ENCODE measurements around the gene GRHL1. TPM values are rescaled to one million over a fixed set of nuclear protein-coding genes. Genes with fewer than 3 reads are reported as not detected.

Gene GRHL1
- total and polyA plus RNA-seq, 2 experiments from 2014 or later: 2.9 to 4.2 TPM

DNA sequence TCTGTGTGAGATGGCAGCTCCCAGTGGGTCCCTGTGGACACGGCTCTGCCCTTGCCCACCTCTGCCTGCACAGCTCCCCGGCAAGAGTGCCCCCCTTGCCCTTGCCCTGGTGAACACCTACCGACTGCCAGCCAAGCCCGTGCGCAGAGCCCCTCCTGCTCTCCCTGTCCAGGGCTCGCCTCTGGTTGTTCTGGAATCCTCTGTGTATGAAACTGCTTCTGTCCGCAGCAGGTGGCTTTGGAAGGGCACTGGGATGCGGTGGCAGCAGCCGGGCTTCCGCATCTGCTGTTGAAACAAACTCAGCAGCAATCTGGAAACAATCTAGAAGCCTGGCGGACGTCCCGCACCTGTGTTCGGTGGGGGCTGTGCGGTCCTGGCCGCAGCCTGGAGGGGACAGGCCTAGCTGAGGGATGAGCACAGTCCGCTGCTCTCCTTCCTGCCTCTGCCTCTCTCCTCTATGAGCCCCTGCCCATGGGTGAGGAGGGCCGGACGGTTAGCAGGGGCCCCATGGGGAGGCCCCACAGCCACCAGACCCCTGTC lies 57.8 kb downstream of the GRHL1 start:
- Mint-ChIP-seq H3K9me3 (peaks cover 6% of the 10 kb centered on the region; the same call in 1 of the 3 replicates), H3K36me3 (ENCODE audit: low read depth) (no peaks in the 10 kb centered on the region), H3K4me1 (peaks cover 3% of the 10 kb centered on the region; the same call in 1 of the 3 replicates), H3K4me3 (no peak overlapping the region), H3K27ac (no peak overlapping the region), H3K27me3 (ENCODE audit: insufficient read depth, low read depth, poor library complexity) (peaks cover 12% of the 10 kb centered on the region)
- no peak overlapping the region for H3K4me2 ChIP-seq
- no peak for ATAC-seq
- no peaks in the 10 kb centered on the region for H3K79me2 ChIP-seq (replicated peaks; ENCODE audit: insufficient read depth)
- H3K36me3 ChIP-seq (ENCODE audit: insufficient read depth): no peaks in the 10 kb centered on the region
- no peaks in the 10 kb centered on the region for H3F3A ChIP-seq (replicated peaks; ENCODE audit: low read depth)
- no peak overlapping the region for H2AFZ ChIP-seq
- no peak overlapping the region for H3K27ac ChIP-seq (ENCODE audit: low read depth)
- no peaks in the 10 kb centered on the region for H3K9me2 ChIP-seq (ENCODE audit: insufficient read depth)
- no peaks in the 10 kb centered on the region for H4K20me1 ChIP-seq (replicated peaks; ENCODE audit: insufficient read depth)
- no peaks in the 10 kb centered on the region for H3K4me1 ChIP-seq (ENCODE audit: insufficient read depth)
- no peak overlapping the region for H3K4me3 ChIP-seq
- DNase-seq (ENCODE audit: low spot score): no peak
- no peaks in the 10 kb centered on the region for H3K27me3 ChIP-seq (ENCODE audit: insufficient read depth)
- TF ChIP-seq, protein P1, sequence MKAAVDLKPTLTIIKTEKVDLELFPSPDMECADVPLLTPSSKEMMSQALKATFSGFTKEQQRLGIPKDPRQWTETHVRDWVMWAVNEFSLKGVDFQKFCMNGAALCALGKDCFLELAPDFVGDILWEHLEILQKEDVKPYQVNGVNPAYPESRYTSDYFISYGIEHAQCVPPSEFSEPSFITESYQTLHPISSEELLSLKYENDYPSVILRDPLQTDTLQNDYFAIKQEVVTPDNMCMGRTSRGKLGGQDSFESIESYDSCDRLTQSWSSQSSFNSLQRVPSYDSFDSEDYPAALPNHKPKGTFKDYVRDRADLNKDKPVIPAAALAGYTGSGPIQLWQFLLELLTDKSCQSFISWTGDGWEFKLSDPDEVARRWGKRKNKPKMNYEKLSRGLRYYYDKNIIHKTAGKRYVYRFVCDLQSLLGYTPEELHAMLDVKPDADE (IDR thresholded peaks at IDR 0.05): no peak
- TF ChIP-seq ZNF331 (CRISPR knock-in tag; IDR thresholded peaks at IDR 0.05; ENCODE audit: low read depth): no peak
- TF ChIP-seq ZNF114 (CRISPR knock-in tag; IDR thresholded peaks at IDR 0.05): no peak
- TF ChIP-seq, protein P2, sequence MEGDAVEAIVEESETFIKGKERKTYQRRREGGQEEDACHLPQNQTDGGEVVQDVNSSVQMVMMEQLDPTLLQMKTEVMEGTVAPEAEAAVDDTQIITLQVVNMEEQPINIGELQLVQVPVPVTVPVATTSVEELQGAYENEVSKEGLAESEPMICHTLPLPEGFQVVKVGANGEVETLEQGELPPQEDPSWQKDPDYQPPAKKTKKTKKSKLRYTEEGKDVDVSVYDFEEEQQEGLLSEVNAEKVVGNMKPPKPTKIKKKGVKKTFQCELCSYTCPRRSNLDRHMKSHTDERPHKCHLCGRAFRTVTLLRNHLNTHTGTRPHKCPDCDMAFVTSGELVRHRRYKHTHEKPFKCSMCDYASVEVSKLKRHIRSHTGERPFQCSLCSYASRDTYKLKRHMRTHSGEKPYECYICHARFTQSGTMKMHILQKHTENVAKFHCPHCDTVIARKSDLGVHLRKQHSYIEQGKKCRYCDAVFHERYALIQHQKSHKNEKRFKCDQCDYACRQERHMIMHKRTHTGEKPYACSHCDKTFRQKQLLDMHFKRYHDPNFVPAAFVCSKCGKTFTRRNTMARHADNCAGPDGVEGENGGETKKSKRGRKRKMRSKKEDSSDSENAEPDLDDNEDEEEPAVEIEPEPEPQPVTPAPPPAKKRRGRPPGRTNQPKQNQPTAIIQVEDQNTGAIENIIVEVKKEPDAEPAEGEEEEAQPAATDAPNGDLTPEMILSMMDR (conservative IDR thresholded peaks at IDR 0.05; ENCODE audit: low read depth in 2 of 2): no peak
- TF ChIP-seq JUNB (IDR thresholded peaks at IDR 0.05; ENCODE audit: unreplicated experiment): no peak
- no peak for TF ChIP-seq STAT1 (IDR thresholded peaks at IDR 0.05; ENCODE audit: unreplicated experiment)
- no peak for TF ChIP-seq POLR2AphosphoS5 (IDR thresholded peaks at IDR 0.05; ENCODE audit: low read depth)
- no peak for TF ChIP-seq NANOG (IDR thresholded peaks at IDR 0.05; ENCODE audit: borderline replicate concordance)
- no peak for TF ChIP-seq EZH2phosphoT487 (IDR thresholded peaks at IDR 0.05; ENCODE audit: unreplicated experiment)
- TF ChIP-seq, protein P3, sequence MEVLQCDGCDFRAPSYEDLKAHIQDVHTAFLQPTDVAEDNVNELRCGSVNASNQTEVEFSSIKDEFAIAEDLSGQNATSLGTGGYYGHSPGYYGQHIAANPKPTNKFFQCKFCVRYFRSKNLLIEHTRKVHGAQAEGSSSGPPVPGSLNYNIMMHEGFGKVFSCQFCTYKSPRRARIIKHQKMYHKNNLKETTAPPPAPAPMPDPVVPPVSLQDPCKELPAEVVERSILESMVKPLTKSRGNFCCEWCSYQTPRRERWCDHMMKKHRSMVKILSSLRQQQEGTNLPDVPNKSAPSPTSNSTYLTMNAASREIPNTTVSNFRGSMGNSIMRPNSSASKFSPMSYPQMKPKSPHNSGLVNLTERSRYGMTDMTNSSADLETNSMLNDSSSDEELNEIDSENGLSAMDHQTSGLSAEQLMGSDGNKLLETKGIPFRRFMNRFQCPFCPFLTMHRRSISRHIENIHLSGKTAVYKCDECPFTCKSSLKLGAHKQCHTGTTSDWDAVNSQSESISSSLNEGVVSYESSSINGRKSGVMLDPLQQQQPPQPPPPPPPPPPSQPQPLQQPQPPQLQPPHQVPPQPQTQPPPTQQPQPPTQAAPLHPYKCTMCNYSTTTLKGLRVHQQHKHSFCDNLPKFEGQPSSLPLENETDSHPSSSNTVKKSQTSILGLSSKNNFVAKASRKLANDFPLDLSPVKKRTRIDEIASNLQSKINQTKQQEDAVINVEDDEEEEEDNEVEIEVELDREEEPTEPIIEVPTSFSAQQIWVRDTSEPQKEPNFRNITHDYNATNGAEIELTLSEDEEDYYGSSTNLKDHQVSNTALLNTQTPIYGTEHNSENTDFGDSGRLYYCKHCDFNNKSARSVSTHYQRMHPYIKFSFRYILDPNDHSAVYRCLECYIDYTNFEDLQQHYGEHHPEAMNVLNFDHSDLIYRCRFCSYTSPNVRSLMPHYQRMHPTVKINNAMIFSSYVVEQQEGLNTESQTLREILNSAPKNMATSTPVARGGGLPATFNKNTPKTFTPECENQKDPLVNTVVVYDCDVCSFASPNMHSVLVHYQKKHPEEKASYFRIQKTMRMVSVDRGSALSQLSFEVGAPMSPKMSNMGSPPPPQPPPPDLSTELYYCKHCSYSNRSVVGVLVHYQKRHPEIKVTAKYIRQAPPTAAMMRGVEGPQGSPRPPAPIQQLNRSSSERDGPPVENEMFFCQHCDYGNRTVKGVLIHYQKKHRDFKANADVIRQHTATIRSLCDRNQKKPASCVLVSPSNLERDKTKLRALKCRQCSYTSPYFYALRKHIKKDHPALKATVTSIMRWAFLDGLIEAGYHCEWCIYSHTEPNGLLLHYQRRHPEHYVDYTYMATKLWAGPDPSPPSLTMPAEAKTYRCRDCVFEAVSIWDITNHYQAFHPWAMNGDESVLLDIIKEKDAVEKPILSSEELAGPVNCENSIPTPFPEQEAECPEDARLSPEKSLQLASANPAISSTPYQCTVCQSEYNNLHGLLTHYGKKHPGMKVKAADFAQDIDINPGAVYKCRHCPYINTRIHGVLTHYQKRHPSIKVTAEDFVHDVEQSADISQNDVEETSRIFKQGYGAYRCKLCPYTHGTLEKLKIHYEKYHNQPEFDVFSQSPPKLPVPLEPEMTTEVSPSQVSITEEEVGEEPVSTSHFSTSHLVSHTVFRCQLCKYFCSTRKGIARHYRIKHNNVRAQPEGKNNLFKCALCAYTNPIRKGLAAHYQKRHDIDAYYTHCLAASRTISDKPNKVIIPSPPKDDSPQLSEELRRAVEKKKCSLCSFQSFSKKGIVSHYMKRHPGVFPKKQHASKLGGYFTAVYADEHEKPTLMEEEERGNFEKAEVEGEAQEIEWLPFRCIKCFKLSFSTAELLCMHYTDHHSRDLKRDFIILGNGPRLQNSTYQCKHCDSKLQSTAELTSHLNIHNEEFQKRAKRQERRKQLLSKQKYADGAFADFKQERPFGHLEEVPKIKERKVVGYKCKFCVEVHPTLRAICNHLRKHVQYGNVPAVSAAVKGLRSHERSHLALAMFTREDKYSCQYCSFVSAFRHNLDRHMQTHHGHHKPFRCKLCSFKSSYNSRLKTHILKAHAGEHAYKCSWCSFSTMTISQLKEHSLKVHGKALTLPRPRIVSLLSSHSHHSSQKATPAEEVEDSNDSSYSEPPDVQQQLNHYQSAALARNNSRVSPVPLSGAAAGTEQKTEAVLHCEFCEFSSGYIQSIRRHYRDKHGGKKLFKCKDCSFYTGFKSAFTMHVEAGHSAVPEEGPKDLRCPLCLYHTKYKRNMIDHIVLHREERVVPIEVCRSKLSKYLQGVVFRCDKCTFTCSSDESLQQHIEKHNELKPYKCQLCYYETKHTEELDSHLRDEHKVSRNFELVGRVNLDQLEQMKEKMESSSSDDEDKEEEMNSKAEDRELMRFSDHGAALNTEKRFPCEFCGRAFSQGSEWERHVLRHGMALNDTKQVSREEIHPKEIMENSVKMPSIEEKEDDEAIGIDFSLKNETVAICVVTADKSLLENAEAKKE (CRISPR knock-in tag; IDR thresholded peaks at IDR 0.05): no peak
- TF ChIP-seq REST (IDR thresholded peaks at IDR 0.05; ENCODE audit: unreplicated experiment): no peak
- no peak for TF ChIP-seq CREB1 (CRISPR knock-in tag; IDR thresholded peaks at IDR 0.05; ENCODE audit: low read depth)
- no peak for TF ChIP-seq EZH2 (IDR thresholded peaks at IDR 0.05; ENCODE audit: low read depth, unreplicated experiment)
